GM08714 (cell line): Measurements from ENCODE around the gene TUBA1B.
"Not testable (repeated sequence)": the region's sequence is repeated elsewhere in the genome, so short reads cannot be mapped to it uniquely, and the experiment has no call there.

ENCODE experiments used
- H3K4me3 ChIP-seq: fragments of 200-500 bp; sonication (Bioruptor generic); 2 replicates; pipeline ENCODE4 v1.5.1; 2014; ENCODE audit warnings: mild to moderate bottlenecking, low read length, inconsistent platforms
- ZNF274 ChIP-seq: IDR thresholded peaks from 2 replicates; pipeline ENCODE4 v1.6.1; 2012; ENCODE audit warnings: mild to moderate bottlenecking, low read depth, low read length

The TUBA1B gene

GRCh38 chr12:49131051-49131893 lies at the start of gene TUBA1B:
Gene TUBA1B, minus strand, starts transcription at chr12:49131395. Its CDS starts 95 bp downstream, at chr12:49131300.
- H3K4me3 ChIP-seq: peak within 1 kb of the TSS; percentile 95
- no peak for TF ChIP-seq ZNF274

DNA sequence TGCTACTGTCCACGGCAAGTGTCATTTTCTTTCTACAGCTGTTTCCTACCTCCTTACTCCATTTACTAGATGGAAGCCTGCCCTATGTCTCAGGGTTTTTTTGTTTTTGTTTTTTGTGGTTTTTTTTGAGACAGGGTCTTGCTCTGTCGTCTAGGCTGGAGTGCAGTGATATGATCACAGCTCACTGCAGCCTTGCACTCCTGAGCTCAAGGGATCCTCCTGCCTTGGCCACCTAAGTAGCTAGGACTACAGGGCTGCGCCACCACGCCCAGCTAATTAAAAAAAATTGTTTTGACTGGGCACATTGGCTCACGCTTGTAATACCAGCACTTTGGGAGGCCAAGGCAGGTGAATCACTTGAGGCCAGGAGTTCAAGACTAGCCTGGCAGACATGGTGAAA lies 43.0 kb upstream of the TUBA1B start:
- no peak for TF ChIP-seq ZNF274
- no peak overlapping the region for H3K4me3 ChIP-seq

DNA sequence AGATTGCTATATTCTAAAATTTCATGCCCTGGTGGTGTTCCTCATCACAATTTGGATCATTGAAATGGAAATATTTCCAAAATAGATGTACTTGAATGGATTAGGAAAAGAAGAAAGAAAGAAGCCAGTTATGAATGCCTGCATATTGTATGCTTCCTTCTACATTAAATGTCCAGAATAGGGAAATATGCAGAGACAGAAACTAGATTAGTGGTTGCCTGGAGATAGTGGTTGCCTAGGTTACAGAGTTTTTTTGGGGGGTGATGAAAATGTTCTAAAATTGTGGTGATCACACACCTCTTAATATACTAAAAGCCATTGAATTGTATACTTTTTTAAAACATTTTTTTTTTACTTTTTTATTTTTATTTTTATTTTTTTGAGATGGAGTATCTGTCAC lies 39.7 kb upstream of the TUBA1B start:
- TF ChIP-seq ZNF274: no peak
- no peak overlapping the region for H3K4me3 ChIP-seq

DNA sequence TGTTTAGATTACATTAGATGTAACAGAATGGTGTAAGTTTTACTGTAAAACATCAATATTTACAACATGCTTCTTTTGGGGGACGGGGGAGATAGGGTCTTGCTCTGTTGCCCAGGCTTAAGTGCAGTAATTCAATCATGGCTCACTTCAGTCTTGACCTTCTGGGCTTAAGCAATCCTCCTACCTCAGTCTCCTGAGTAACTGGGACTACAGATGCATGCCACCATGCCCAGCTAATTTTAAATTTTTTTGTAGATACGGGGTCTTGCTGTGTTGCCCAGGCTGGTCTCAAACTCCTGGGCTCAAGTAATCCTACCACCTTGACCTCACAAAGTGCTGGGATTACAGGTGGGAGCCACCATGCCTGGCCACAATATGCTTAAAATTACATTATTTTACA lies 33.9 kb upstream of the TUBA1B start:
- no peak overlapping the region for H3K4me3 ChIP-seq
- no peak for TF ChIP-seq ZNF274

DNA sequence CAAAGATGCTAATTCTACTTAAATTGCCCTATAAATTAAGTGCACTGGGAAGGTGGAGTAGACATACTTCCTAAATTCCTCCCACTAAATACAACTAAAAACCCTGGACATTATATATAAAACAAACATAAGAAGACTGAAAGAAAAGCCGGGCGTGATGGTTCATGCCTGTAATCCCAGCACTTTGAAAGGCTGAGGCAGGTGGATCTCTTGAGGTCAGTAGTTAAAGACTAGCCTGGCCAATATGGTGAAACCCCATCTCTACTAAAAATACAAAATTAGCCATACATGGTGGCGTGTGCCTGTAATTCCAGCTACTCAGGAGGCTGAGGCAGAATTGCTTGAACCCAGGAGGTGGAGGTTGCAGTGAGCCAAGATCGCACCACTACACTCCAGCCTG lies 30.7 kb upstream of the TUBA1B start:
- H3K4me3 ChIP-seq: not testable (repeated sequence)

- TF ChIP-seq ZNF274: no peak
- peak overlapping the region; percentile 7; the same call in 1 of the 2 replicates for H3K4me3 ChIP-seq
These were observed 30.0 kb upstream of the TUBA1B start for GRCh38 chr12:49161092-49161795.

DNA sequence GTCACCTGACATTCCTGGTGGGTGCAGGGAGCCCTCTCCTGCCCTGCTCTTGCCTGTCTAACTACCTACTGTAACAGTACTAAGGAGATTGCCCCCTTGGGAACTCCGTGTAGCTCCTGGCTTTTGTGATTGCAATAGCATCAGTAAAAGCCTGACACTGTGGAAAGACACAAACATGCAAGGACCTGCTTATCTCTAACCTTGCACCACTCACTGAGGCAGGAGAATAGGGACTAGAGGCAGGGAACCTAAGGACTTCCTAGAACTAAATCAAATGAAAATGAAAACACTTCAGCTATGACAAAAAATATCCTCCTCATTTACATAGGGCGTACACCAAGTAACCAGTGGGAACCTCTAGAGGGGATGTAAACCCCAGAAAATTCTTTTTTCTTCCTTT lies 29.2 kb upstream of the TUBA1B start:
- H3K4me3 ChIP-seq: peak overlapping the region; percentile 24; the same call in 1 of the 2 replicates
- no peak for TF ChIP-seq ZNF274

GRCh38 chr12:49154221-49154620 lies 23.0 kb upstream of the TUBA1B start:
- no peak overlapping the region for H3K4me3 ChIP-seq
- TF ChIP-seq ZNF274: no peak

- no peak for TF ChIP-seq ZNF274
- H3K4me3 ChIP-seq: no peak overlapping the region
These were observed 16.2 kb upstream of the TUBA1B start for GRCh38 chr12:49147384-49147783.

- no peak overlapping the region for H3K4me3 ChIP-seq
- TF ChIP-seq ZNF274: no peak
These were observed 15.2 kb upstream of the TUBA1B start for GRCh38 chr12:49146406-49146805.

DNA sequence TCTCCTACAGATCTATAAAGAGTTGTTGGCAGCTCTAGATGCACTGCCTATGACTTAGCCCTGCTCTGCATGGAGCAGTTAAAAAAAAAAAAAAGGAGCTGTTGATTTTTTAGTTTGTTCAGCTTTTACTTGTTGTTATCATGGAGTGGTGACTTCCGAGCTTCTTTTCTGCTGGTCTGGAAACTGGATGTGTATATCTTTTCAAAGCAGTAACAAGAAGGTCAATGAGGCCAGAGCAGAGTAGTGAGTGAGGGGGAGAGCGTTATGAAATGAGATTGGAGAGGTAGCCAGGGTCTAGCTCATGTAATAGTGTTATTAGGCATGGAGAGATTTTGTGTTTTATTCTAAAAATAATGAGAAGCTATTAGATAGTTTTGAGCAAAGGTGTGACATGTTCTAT lies 13.2 kb upstream of the TUBA1B start:
- no peak for TF ChIP-seq ZNF274
- H3K4me3 ChIP-seq: no peak overlapping the region

DNA sequence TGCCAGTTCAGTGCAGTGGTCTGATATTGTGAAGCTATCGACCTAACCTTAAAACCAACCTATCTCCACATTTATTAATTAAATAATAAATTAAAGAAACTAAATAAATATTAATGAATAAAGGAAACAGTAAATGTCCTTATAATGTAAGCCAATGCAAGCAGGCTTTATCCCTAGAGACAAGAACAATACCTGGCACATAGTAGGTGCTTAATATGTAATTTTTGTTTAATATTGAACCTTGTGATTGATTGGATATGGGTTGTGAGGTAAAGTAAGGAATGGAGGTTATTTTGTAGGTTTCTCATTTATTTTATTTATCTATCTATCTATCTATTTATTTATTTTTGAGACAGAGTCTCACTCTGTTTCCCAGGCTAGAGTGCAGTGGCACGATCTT lies 7.8 kb upstream of the TUBA1B start:
- no peak for TF ChIP-seq ZNF274
- H3K4me3 ChIP-seq: no peak overlapping the region

DNA sequence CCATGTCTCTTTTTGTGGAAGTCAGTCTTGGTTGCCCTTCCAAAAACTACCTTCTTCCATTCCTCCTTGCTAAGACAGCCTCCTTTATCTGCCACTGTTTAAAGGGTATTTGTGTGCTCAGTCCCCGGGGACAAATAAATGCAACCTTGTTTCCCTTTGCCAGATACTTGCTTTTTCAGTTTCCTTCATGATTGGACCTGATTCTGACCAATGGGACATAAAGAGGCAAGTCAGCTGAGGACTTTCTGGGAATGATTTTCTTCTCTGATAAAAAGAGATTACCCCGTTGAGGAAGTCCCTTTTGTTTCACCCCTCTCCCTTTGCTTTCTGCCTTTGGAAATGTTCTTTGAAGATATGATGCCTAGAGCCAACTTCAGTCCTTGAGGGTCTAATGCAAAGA lies 7.4 kb upstream of the TUBA1B start:
- H3K4me3 ChIP-seq: no peak overlapping the region
- no peak for TF ChIP-seq ZNF274

- H3K4me3 ChIP-seq: no peak overlapping the region
- TF ChIP-seq ZNF274: no peak
These were observed 6.3 kb upstream of the TUBA1B start for GRCh38 chr12:49137476-49137875.

DNA sequence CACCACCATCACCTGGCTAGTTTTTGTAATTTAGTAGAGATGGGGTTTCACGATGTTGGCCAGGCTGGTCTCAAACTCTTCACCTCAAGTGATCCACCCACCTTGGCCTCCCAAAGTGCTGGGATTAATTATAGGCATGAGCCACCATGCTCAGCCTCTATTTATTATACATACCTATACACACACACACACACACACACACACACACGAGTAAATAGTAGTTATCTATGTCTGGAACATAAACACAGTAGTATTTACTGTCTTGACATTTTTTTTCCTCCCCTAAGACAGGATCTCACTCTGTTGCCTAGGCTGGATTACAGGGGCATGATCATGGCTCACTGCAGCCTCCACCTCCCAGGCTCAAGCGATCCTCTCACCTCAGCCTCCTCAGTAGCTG lies 5.8 kb upstream of the TUBA1B start:
- H3K4me3 ChIP-seq: not testable (repeated sequence)
